ENCODE data around the gene TSSK3.

Gene TSSK3

GRCh38 chr1:32336963-32337675, 25.2 kb upstream of the TSSK3 start:
- H2BK5ac ChIP-seq (ENCODE audit: low read length), result peak overlapping the region; percentile 79
- peaks cover 23 to 30% of the 10 kb centered on the region in 2 donors for H3K36me3 ChIP-seq (replicated peaks in 1 of 2; ENCODE audit: control insufficient read depth in 2 of 2, insufficient read depth in 2 of 2, low read length in 2 of 2)
- no peak overlapping the region for H2AFZ ChIP-seq (ENCODE audit: low read length)
- H3K18ac ChIP-seq (ENCODE audit: low read length), result peak overlapping the region; percentile 1
- H3K23ac ChIP-seq (ENCODE audit: low read depth, low read length, poor library complexity), result no peak overlapping the region
- H3K14ac ChIP-seq (ENCODE audit: low read length), result no peak overlapping the region
- H2BK120ac ChIP-seq (ENCODE audit: low read depth, low read length), result no peak overlapping the region
- H3K4me2 ChIP-seq (ENCODE audit: insufficient read depth, low read length, poor library complexity, severe bottlenecking), result no peak overlapping the region
- no peak for DNase-seq (ENCODE audit: low spot score)
- peak overlapping the region; percentile 73 for H2AK5ac ChIP-seq (ENCODE audit: low read depth, low read length)
- peak overlapping the region; percentile 33 for H2BK15ac ChIP-seq (ENCODE audit: low read length)
- peak overlapping the region; percentile 69 for H2BK12ac ChIP-seq (ENCODE audit: low read length)
- H3K4me1 ChIP-seq (ENCODE audit: control insufficient read depth in 2 of 2, insufficient read depth in 1 of 2, low read depth in 1 of 2, low read length in 2 of 2), result peaks cover 33 to 38% of the 10 kb centered on the region in 2 donors
- H3K27ac ChIP-seq (replicated peaks; ENCODE audit: low read length), result no peak overlapping the region
- H3K27me3 ChIP-seq (ENCODE audit: control insufficient read depth in 3 of 3, insufficient read depth in 3 of 3, low read depth in 1 of 3, low read length in 3 of 3), result no peaks in the 10 kb centered on the region
- no peaks in the 10 kb centered on the region for H3K9me3 ChIP-seq (replicated peaks in 1 of 2; ENCODE audit: control insufficient read depth in 2 of 2, insufficient read depth in 1 of 2, low read depth in 1 of 2, low read length in 2 of 2)
- peak overlapping the region; percentile 13 for H3K4ac ChIP-seq (ENCODE audit: low read length)
- H3K4me3 ChIP-seq (ENCODE audit: low read length in 2 of 2), result no peak overlapping the region
- no CpG with 5 or more reads among the region's 8 CpGs for WGBS, 2 donors (ENCODE audit: extremely low coverage in 2 of 2, insufficient read length in 2 of 2, insufficient replicate concordance in 1 of 2)
- H4K91ac ChIP-seq (ENCODE audit: low read depth, low read length, poor library complexity), result peak overlapping the region; percentile 58
- peak overlapping the region; percentile 57 for H3K9ac ChIP-seq (ENCODE audit: low read depth, low read length, poor library complexity)
- peaks cover 2% of the 10 kb centered on the region for H3K79me1 ChIP-seq (ENCODE audit: low read depth, low read length)
- no peak overlapping the region for H4K8ac ChIP-seq (ENCODE audit: low read depth, low read length)

GRCh38 chr1:32337855-32338636, 24.3 kb upstream of the TSSK3 start:
- Histone ChIP-seq H2AFZ (ENCODE audit: low read length) (peak overlapping the region; percentile 54), H2BK120ac (ENCODE audit: low read depth, low read length) (no peak overlapping the region), H4K91ac (ENCODE audit: low read depth, low read length, poor library complexity) (no peak overlapping the region), H3K4me3 (ENCODE audit: low read length in 2 of 2) (no peak overlapping the region), H3K4me2 (ENCODE audit: insufficient read depth, low read length, poor library complexity, severe bottlenecking) (peak overlapping the region; percentile 11), H3K4ac (ENCODE audit: low read length) (no peak overlapping the region), H2BK12ac (ENCODE audit: low read length) (no peak overlapping the region), H3K23ac (ENCODE audit: low read depth, low read length, poor library complexity) (no peak overlapping the region), H3K27ac (replicated peaks; ENCODE audit: low read length) (peak overlapping the region; percentile 35), H3K36me3 (replicated peaks in 1 of 2; ENCODE audit: control insufficient read depth in 2 of 2, insufficient read depth in 2 of 2, low read length in 2 of 2) (peaks cover 15 to 21% of the 10 kb centered on the region in 2 donors), H3K18ac (ENCODE audit: low read length) (peak overlapping the region; percentile 85), H3K4me1 (ENCODE audit: control insufficient read depth in 2 of 2, insufficient read depth in 1 of 2, low read depth in 1 of 2, low read length in 2 of 2) (peaks cover 29 to 38% of the 10 kb centered on the region in 2 donors), H3K14ac (ENCODE audit: low read length) (no peak overlapping the region), H2BK5ac (ENCODE audit: low read length) (peak overlapping the region; percentile 79), H3K9me3 (replicated peaks in 1 of 2; ENCODE audit: control insufficient read depth in 2 of 2, insufficient read depth in 1 of 2, low read depth in 1 of 2, low read length in 2 of 2) (no peaks in the 10 kb centered on the region), H2AK5ac (ENCODE audit: low read depth, low read length) (peak overlapping the region; percentile 73), H3K9ac (ENCODE audit: low read depth, low read length, poor library complexity) (no peak overlapping the region), H3K27me3 (ENCODE audit: control insufficient read depth in 3 of 3, insufficient read depth in 3 of 3, low read depth in 1 of 3, low read length in 3 of 3) (no peaks in the 10 kb centered on the region), H2BK15ac (ENCODE audit: low read length) (peak overlapping the region; percentile 33), H3K79me1 (ENCODE audit: low read depth, low read length) (peaks cover 2% of the 10 kb centered on the region), H4K8ac (ENCODE audit: low read depth, low read length) (no peak overlapping the region)
- WGBS, 2 donors (ENCODE audit: extremely low coverage in 2 of 2, insufficient read length in 2 of 2, insufficient replicate concordance in 1 of 2), result no CpG with 5 or more reads among the region's 16 CpGs
- no peak for DNase-seq (ENCODE audit: low spot score)

GRCh38 chr1:32338637-32339145, 23.6 kb upstream of the TSSK3 start:
- peak overlapping the region; percentile 33 for H2BK120ac ChIP-seq (ENCODE audit: low read depth, low read length)
- H3K79me1 ChIP-seq (ENCODE audit: low read depth, low read length), result peaks cover 2% of the 10 kb centered on the region
- no peak overlapping the region for H4K8ac ChIP-seq (ENCODE audit: low read depth, low read length)
- H3K4ac ChIP-seq (ENCODE audit: low read length), result no peak overlapping the region
- H4K91ac ChIP-seq (ENCODE audit: low read depth, low read length, poor library complexity), result no peak overlapping the region
- H3K27ac ChIP-seq (replicated peaks; ENCODE audit: low read length), result peak overlapping the region; percentile 29
- peaks cover 29 to 36% of the 10 kb centered on the region in 2 donors for H3K4me1 ChIP-seq (ENCODE audit: control insufficient read depth in 2 of 2, insufficient read depth in 1 of 2, low read depth in 1 of 2, low read length in 2 of 2)
- no peaks in the 10 kb centered on the region for H3K9me3 ChIP-seq (replicated peaks in 1 of 2; ENCODE audit: control insufficient read depth in 2 of 2, insufficient read depth in 1 of 2, low read depth in 1 of 2, low read length in 2 of 2)
- no peak overlapping the region for H3K4me2 ChIP-seq (ENCODE audit: insufficient read depth, low read length, poor library complexity, severe bottlenecking)
- no CpG with 5 or more reads among the region's 14 CpGs for WGBS, 2 donors (ENCODE audit: extremely low coverage in 2 of 2, insufficient read length in 2 of 2, insufficient replicate concordance in 1 of 2)
- peaks cover 9 to 14% of the 10 kb centered on the region in 2 donors for H3K36me3 ChIP-seq (replicated peaks in 1 of 2; ENCODE audit: control insufficient read depth in 2 of 2, insufficient read depth in 2 of 2, low read length in 2 of 2)
- H2AK5ac ChIP-seq (ENCODE audit: low read depth, low read length), result peak overlapping the region; percentile 57
- H3K9ac ChIP-seq (ENCODE audit: low read depth, low read length, poor library complexity), result no peak overlapping the region
- H3K18ac ChIP-seq (ENCODE audit: low read length), result peak overlapping the region; percentile 85
- DNase-seq (ENCODE audit: low spot score), result no peak
- peak overlapping the region; percentile 12 for H3K23ac ChIP-seq (ENCODE audit: low read depth, low read length, poor library complexity)
- peak overlapping the region; percentile 7 for H2BK5ac ChIP-seq (ENCODE audit: low read length)
- H2BK15ac ChIP-seq (ENCODE audit: low read length), result peak overlapping the region; percentile 63
- H2AFZ ChIP-seq (ENCODE audit: low read length), result peak overlapping the region; percentile 54
- no peaks in the 10 kb centered on the region for H3K27me3 ChIP-seq (ENCODE audit: control insufficient read depth in 3 of 3, insufficient read depth in 3 of 3, low read depth in 1 of 3, low read length in 3 of 3)
- H3K4me3 ChIP-seq (ENCODE audit: low read length in 2 of 2), result no peak overlapping the region
- no peak overlapping the region for H2BK12ac ChIP-seq (ENCODE audit: low read length)
- no peak overlapping the region for H3K14ac ChIP-seq (ENCODE audit: low read length)

All from neuronal stem cell (in vitro differentiated cells).